ENCODE results near the gene NPIPA1.
"Not testable (repeated sequence)": the region's sequence is repeated elsewhere in the genome, so short reads cannot be mapped to it uniquely, and the experiment has no call there.

The NPIPA1 gene

DNA sequence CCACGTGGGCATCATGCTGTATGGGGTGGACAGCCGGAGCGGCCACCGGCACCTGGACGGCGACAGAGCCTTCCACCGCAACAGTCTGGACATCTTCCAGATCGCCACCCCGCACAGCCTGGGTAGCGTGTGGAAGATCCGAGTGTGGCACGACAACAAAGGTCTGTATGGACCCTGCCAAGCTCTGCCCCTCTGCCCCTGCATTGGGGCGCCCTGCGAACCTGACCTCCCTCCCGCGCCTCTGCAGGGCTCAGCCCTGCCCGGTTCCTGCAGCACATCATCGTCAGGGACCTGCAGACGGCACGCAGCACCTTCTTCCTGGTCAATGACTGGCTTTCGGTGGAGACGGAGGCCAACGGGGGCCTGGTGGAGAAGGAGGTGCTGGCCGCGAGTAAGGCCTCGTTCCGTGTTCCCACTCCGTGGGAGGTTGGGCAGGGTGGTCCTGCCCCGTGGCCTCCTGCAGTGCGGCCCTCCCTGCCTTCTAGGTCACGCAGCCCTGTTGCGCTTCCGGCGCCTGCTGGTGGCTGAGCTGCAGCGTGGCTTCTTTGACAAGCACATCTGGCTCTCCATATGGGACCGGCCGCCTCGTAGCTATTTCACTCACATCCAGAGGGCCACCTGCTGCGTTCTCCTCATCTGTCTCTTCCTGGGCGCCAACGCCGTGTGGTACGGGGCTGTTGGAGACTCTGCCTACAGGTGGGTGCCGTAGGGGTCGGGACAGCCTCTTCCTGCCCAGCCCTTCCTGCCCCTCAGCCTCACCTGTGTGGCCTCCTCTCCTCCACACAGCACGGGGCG lies 4.5 kb upstream of the NPIPA1 start:
- not testable (repeated sequence) for H3K9me3 ChIP-seq (ENCODE audit: insufficient read depth, low read depth, low read length); H3K9ac ChIP-seq (ENCODE audit: low read depth, low read length); H3K4me1 ChIP-seq (ENCODE audit: insufficient read depth, low read length); H3K27ac ChIP-seq (ENCODE audit: low read depth, low read length); H3K4me3 ChIP-seq (ENCODE audit: low read length); H3K27me3 ChIP-seq (ENCODE audit: insufficient read depth, low read length); H3K36me3 ChIP-seq (ENCODE audit: insufficient read depth, low read length)
- WGBS: 92% methylated on average over 20 of the region's 47 CpGs

DNA sequence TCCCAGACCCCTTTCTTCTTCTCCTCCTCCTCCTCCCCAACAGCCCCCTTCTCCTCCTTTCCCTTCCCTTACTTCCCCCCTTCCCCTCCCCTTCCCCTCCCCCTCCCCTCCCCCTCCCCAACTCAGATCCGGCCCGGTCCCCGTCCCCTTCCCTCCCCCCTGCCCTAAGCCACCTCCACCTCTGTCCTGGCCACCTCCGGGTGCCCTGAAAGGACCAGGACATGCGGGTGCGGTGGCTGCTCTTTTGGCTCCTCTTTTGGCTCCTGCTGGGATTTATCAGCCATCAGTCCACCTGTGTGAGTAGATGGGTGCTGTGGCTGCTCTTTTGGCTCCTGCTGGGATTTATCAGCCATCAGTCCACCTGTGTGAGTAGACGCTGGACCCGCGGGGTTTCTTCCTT lies 751 bp downstream of the NPIPA1 start:
- H3K36me3 ChIP-seq (ENCODE audit: insufficient read depth, low read length); H3K9ac ChIP-seq (ENCODE audit: low read depth, low read length); H3K4me1 ChIP-seq (ENCODE audit: insufficient read depth, low read length); H3K4me3 ChIP-seq (ENCODE audit: low read length); H3K27ac ChIP-seq (ENCODE audit: low read depth, low read length); H3K9me3 ChIP-seq (ENCODE audit: insufficient read depth, low read depth, low read length); H3K27me3 ChIP-seq (ENCODE audit: insufficient read depth, low read length): not testable (repeated sequence)
- WGBS: 72% methylated on average over 6 of the region's 9 CpGs

DNA sequence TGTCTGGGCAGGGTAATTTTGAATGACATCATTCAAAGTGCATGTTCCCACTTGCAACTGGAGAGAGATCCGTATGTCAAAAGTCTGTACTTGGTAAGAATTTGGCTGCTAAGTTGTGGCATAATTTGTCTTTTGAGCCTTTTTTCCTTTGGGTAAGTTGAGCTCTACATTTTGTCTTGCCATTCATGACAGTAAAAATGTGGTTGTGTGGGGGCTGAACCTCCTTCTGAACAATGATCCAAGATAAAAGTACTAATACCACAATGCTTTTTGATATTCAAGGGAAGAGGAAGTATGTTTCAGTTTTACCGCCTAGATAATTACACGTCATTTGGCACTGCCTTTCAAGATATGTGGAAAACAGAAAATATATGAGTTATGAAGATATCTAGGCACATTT lies 5.4 kb downstream of the NPIPA1 start:
- H3K9me3 ChIP-seq (ENCODE audit: insufficient read depth, low read depth, low read length); H3K4me1 ChIP-seq (ENCODE audit: insufficient read depth, low read length); H3K9ac ChIP-seq (ENCODE audit: low read depth, low read length); H3K4me3 ChIP-seq (ENCODE audit: low read length); H3K36me3 ChIP-seq (ENCODE audit: insufficient read depth, low read length); H3K27ac ChIP-seq (ENCODE audit: low read depth, low read length); H3K27me3 ChIP-seq (ENCODE audit: insufficient read depth, low read length): not testable (repeated sequence)
- WGBS: 95% methylated on average over 3 of the region's 3 CpGs

DNA sequence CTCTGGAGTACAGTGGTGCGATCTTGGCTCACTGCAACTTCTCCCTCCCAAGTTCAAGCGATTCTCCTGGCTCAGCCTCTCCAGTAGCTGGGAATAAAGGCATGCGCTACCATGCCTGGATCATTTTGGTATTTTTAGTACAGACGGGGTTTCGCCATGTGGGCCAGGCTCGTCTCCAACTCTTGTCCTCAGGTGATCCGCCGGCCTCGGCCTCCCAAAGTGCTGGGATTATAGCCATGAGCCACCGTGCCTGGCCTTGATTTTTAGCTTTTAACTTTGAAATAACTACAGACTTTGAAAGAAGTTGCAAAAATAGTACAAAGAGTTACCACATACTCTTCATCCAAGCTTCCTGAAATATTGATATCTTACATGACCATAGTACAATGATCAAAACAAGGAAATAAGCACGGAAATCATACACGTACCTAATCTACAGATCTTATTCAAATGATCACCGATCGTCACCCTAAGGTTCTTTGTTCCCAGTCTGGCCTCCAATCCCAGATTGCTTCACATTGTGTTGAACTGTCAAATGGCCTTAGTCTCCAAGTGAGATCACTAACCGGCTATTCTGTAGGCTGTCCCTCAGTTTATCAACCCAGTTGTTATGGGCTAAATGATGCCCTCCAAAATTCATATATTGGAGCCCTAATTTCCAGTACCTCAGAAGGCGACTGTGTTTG lies 18.4 kb downstream of the NPIPA1 start:
- Histone ChIP-seq H3K27ac (ENCODE audit: low read depth, low read length) (no peak overlapping the region), H3K4me3 (ENCODE audit: low read length) (no peak overlapping the region), H3K9ac (ENCODE audit: low read depth, low read length) (no peak overlapping the region), H3K4me1 (ENCODE audit: insufficient read depth, low read length) (no peaks in the 10 kb centered on the region), H3K9me3 (ENCODE audit: insufficient read depth, low read depth, low read length) (no peaks in the 10 kb centered on the region), H3K27me3 (ENCODE audit: insufficient read depth, low read length) (no peaks in the 10 kb centered on the region), H3K36me3 (ENCODE audit: insufficient read depth, low read length) (no peaks in the 10 kb centered on the region)
- WGBS: 93% methylated on average over 16 of the region's 16 CpGs

DNA sequence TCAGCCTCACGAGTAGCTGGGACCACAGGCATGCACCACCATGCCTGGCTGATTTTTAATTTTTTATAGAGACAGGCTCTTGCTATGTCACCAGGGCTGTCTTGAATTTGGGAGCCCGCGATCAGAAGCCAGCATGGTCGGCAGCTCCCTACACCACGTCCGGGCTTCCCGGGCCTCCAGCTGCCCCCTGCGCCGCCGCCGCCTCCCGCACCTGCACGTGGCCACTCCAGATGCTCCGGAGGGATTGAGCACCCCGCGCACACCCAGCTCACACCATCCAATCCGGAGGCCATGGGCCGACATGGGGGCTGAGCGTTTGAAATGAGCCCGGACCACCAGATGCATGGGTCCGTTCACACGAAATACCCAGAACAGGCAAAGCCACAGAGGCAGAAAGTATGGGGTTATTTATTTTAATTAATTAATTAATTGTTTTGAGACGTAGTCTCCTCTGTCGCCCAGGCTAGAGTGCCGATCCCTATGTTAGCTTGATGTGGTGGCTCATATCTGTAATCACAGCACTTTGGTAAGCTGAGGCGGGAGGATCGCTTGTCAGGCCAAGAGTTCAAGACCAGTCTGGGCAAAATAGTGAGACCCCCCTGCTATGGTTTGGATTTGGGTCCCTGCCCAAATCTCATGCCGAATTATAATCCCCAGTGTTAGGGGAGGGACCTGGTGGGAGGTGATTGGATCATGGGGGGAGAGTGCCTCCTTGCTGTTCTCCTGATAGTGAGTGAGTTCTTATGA lies 20.5 kb downstream of the NPIPA1 start:
- WGBS: 95% methylated on average over 28 of the region's 28 CpGs
- Histone ChIP-seq H3K27ac (ENCODE audit: low read depth, low read length) (no peak overlapping the region), H3K4me3 (ENCODE audit: low read length) (no peak overlapping the region)

DNA sequence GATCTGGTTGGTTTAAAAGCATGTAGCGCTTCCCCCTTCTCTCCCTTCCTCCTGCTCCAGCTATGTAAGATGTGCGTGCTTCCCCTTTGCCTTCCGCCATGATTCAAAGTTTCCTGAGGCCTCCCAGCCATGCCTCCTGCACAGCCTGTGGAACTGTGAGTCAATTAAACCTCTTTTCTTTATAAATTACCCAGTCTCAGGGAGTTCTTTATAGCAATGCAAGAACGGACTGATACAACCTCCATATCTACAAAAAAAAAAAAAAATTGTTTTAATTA lies 21.0 kb downstream of the NPIPA1 start:
- Histone ChIP-seq H3K9ac (ENCODE audit: low read depth, low read length) (no peak overlapping the region), H3K4me3 (ENCODE audit: low read length) (no peak overlapping the region), H3K9me3 (ENCODE audit: insufficient read depth, low read depth, low read length) (no peaks in the 10 kb centered on the region), H3K4me1 (ENCODE audit: insufficient read depth, low read length) (no peaks in the 10 kb centered on the region), H3K36me3 (ENCODE audit: insufficient read depth, low read length) (no peaks in the 10 kb centered on the region), H3K27ac (ENCODE audit: low read depth, low read length) (no peak overlapping the region), H3K27me3 (ENCODE audit: insufficient read depth, low read length) (no peaks in the 10 kb centered on the region)
- WGBS: 95% methylated on average over 4 of the region's 4 CpGs

More for the DNA sequence above, 20.5 kb downstream of the NPIPA1 start:
- H3K36me3 ChIP-seq (ENCODE audit: insufficient read depth, low read length): no peaks in the 10 kb centered on the region
- H3K27me3 ChIP-seq (ENCODE audit: insufficient read depth, low read length): no peaks in the 10 kb centered on the region
- no peak overlapping the region for H3K9ac ChIP-seq (ENCODE audit: low read depth, low read length)
- H3K4me1 ChIP-seq (ENCODE audit: insufficient read depth, low read length): no peaks in the 10 kb centered on the region
- no peaks in the 10 kb centered on the region for H3K9me3 ChIP-seq (ENCODE audit: insufficient read depth, low read depth, low read length)

DNA sequence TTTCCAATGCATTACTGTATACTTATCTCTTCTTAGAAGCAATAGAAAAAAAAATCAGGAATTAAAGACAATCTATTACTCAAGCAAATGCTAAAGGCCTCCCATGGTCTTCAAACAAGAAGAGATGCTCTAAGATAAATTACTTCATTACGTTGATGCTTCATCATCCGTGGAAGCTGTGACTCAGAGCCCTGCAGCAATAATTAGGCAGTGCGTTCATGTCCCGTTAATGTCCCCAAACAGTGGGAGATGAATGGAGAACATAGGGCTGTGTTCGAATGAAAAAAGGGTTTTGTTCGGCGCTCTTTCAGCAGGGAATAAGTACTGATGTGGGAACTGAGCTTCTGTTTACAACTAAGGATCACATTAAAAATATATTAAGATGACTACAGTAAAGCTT lies 21.7 kb downstream of the NPIPA1 start:
- no peaks in the 10 kb centered on the region for H3K27me3 ChIP-seq (ENCODE audit: insufficient read depth, low read length)
- WGBS: 72% methylated on average over 7 of the region's 7 CpGs

DNA sequence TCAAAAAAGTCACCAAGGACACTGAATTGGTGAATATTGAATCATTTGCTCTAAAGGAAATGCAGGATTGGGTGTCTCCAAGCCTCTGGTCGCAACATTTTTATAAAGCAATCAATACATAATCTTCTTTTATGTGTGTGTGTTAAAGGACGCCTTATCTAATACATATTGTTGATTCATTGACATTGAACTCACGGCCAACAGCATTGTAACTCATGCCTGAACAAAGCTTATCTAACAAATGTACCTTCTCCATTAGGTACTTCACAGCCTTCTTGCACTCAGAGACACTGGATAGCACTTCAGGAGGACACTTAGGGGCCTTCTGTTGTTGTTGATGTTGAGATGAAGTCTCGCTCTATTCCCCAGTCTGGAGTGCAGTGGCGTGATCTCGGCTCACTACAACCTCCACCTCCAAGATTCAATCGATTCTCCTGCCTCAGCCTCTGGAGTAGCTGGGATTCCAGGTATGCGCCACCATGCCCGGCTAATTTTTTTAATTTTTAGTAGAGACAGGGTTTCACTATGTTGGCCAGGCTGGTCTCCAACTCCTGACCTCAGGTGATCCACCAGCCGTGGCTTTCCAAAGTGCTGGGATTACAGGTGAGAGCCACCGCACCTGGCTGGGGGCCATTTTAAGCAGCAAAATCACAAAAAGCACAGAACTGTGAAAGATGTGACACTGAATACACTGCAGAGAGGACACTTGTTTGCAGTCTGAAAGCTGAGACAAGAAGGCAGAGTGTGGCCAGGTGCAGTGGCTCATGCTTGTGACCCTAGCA lies 24.4 kb downstream of the NPIPA1 start:
- Histone ChIP-seq H3K4me3 (ENCODE audit: low read length) (no peak overlapping the region), H3K9ac (ENCODE audit: low read depth, low read length) (no peak overlapping the region), H3K9me3 (ENCODE audit: insufficient read depth, low read depth, low read length) (no peaks in the 10 kb centered on the region), H3K27me3 (ENCODE audit: insufficient read depth, low read length) (no peaks in the 10 kb centered on the region), H3K36me3 (ENCODE audit: insufficient read depth, low read length) (no peaks in the 10 kb centered on the region), H3K27ac (ENCODE audit: low read depth, low read length) (no peak overlapping the region), H3K4me1 (ENCODE audit: insufficient read depth, low read length) (no peaks in the 10 kb centered on the region)
- WGBS: 94% methylated on average over 11 of the region's 11 CpGs

More for the DNA sequence above, 21.7 kb downstream of the NPIPA1 start:
- H3K36me3 ChIP-seq (ENCODE audit: insufficient read depth, low read length): no peaks in the 10 kb centered on the region
- no peaks in the 10 kb centered on the region for H3K4me1 ChIP-seq (ENCODE audit: insufficient read depth, low read length)
- no peaks in the 10 kb centered on the region for H3K9me3 ChIP-seq (ENCODE audit: insufficient read depth, low read depth, low read length)
- H3K9ac ChIP-seq (ENCODE audit: low read depth, low read length): no peak overlapping the region
- H3K4me3 ChIP-seq (ENCODE audit: low read length): no peak overlapping the region
- no peak overlapping the region for H3K27ac ChIP-seq (ENCODE audit: low read depth, low read length)

DNA sequence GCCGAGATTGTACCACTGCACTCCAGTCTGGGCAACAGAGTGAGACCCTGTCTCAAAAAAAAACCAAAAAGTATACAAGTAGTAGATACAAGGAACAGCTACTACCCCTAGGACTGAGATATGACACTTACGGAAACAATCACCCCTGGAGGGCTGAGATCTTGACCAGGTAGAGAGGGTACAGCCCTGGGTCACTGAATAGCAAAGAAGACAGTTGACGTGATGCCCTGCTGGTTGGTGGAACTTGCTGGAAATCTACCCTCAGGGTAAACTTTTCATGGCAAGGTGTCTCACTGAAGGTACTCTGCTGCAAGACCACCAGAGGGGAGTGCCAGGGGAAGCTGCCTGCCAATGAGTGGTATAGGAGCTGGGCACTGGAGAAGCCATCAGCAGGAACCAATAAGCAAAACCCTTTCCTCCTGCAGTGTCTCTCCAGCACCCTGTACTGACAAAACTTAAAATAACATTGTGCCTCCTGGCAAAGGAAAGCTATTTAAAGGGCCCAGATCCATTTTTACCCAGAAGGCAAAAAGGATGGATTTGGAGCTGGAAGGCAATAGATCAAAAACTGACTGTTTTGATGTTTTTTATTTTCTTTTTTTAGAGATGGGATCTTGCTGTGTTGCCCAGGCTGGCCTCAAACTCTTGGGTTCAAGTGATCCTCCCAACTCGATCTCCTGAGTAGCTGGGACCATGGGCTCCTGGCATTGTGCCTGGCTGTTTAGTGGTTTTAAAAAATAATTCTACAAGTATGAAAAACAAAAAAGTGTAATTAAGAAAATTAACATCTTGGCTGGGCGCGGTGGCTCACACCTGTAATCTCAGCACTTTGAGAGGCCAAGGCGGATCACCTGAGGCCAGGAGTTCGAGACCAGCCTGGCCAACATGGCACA lies 26.3 kb downstream of the NPIPA1 start:
- Histone ChIP-seq H3K9me3 (ENCODE audit: insufficient read depth, low read depth, low read length) (no peaks in the 10 kb centered on the region), H3K27me3 (ENCODE audit: insufficient read depth, low read length) (no peaks in the 10 kb centered on the region), H3K27ac (ENCODE audit: low read depth, low read length) (no peak overlapping the region), H3K9ac (ENCODE audit: low read depth, low read length) (no peak overlapping the region), H3K36me3 (ENCODE audit: insufficient read depth, low read length) (no peaks in the 10 kb centered on the region), H3K4me1 (ENCODE audit: insufficient read depth, low read length) (no peaks in the 10 kb centered on the region), H3K4me3 (ENCODE audit: low read length) (no peak overlapping the region)
- WGBS: 79% methylated on average over 8 of the region's 8 CpGs

DNA sequence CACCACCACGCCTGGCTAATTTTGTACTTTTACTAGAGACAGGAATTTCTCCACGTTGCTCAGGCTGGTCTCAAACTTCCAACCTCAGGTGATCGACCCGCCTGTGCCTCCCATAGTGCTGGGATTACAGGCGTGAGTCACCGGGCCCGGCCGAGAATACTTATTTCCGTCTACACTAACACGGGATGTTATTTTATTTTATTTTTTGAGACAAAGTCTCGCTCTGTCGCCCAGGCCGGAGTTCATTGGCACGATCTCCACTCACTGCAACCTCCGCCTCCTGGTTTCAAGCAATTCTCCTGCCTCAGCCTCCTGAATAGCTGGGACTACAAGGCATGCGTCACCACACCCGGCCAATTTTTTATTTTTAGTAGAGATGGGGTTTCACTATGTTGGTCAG lies 28.1 kb downstream of the NPIPA1 start:
- WGBS: 92% methylated on average over 17 of the region's 17 CpGs
- H3K9me3 ChIP-seq (ENCODE audit: insufficient read depth, low read depth, low read length): no peaks in the 10 kb centered on the region
- H3K27ac ChIP-seq (ENCODE audit: low read depth, low read length): no peak overlapping the region
- H3K27me3 ChIP-seq (ENCODE audit: insufficient read depth, low read length): no peaks in the 10 kb centered on the region
- no peak overlapping the region for H3K9ac ChIP-seq (ENCODE audit: low read depth, low read length)
- no peaks in the 10 kb centered on the region for H3K36me3 ChIP-seq (ENCODE audit: insufficient read depth, low read length)
- no peaks in the 10 kb centered on the region for H3K4me1 ChIP-seq (ENCODE audit: insufficient read depth, low read length)
- no peak overlapping the region for H3K4me3 ChIP-seq (ENCODE audit: low read length)
